Trophoblast cell (in vitro differentiated cells and primary cell): Measurements from ENCODE around the gene NR2F1. TPM values are rescaled to one million over a fixed set of nuclear protein-coding genes. Genes with fewer than 3 reads are reported as not detected.
"Not testable (repeated sequence)": the region's sequence is repeated elsewhere in the genome, so short reads cannot be mapped to it uniquely, and the experiment has no call there.

Source experiments
- DNase-seq, 2 donors: peaks; one replicate each; pipeline ENCODE4 v3.0.0-alpha.2; 2016
- H2AFZ ChIP-seq: 2 replicates; pipeline ENCODE4 v1.6.1; 2013; ENCODE audit warnings: low read length, moderate library complexity, mild to moderate bottlenecking; ENCODE audit not compliant: insufficient read depth, poor library complexity
- H2AK5ac ChIP-seq: 2 replicates; pipeline ENCODE4 v1.6.1; 2013; ENCODE audit warnings: mild to moderate bottlenecking, low read length
- H2BK120ac ChIP-seq: 2 replicates; pipeline ENCODE4 v1.6.1; 2013; ENCODE audit warnings: low read length, mild to moderate bottlenecking, moderate library complexity; ENCODE audit not compliant: insufficient read depth, poor library complexity
- H2BK12ac ChIP-seq: 2 replicates; pipeline ENCODE4 v1.6.1; 2013; ENCODE audit warnings: mild to moderate bottlenecking, low read length, moderate library complexity
- H2BK5ac ChIP-seq: 2 replicates; pipeline ENCODE4 v1.6.1; 2013; ENCODE audit warnings: low read length, low read depth, moderate library complexity, mild to moderate bottlenecking; ENCODE audit not compliant: poor library complexity
- H3K14ac ChIP-seq: 2 replicates; pipeline ENCODE4 v1.6.1; 2013; ENCODE audit warnings: mild to moderate bottlenecking, low read length
- H3K18ac ChIP-seq: 2 replicates; pipeline ENCODE4 v1.6.1; 2013; ENCODE audit warnings: mild to moderate bottlenecking, low read length
- H3K23ac ChIP-seq: 2 replicates; pipeline ENCODE4 v1.6.1; 2013; ENCODE audit warnings: low read length
- H3K27ac ChIP-seq: 2 replicates; pipeline ENCODE4 v1.5.1; 2013; ENCODE audit warnings: low read depth, mild to moderate bottlenecking, inconsistent platforms, low read length, moderate library complexity
- H3K27me3 ChIP-seq: 2 replicates; pipeline ENCODE4 v1.6.1; 2013; ENCODE audit warnings: inconsistent platforms, mild to moderate bottlenecking, low read length, moderate library complexity; ENCODE audit not compliant: insufficient read depth
- H3K36me3 ChIP-seq, 2 experiments: 1 replicate in 1 of 2; 2 replicates in 1 of 2; pipeline ENCODE4 v1.6.1; 2013; ENCODE audit warnings: low read length in 2 of 2, mild to moderate bottlenecking in 2 of 2, moderate library complexity in 1 of 2; ENCODE audit not compliant: insufficient read depth in 2 of 2, control insufficient read depth in 1 of 2
- H3K4ac ChIP-seq: 2 replicates; pipeline ENCODE4 v1.6.1; 2013; ENCODE audit warnings: low read depth, mild to moderate bottlenecking, low read length, moderate library complexity
- H3K4me1 ChIP-seq, 2 experiments: 1 replicate in 1 of 2; 2 replicates in 1 of 2; pipeline ENCODE4 v1.6.1; 2013; ENCODE audit warnings: low read length in 2 of 2, mild to moderate bottlenecking in 2 of 2, moderate library complexity in 1 of 2; ENCODE audit not compliant: insufficient read depth in 2 of 2, control insufficient read depth in 1 of 2
- H3K4me2 ChIP-seq: 2 replicates; pipeline ENCODE4 v1.6.1; 2013; ENCODE audit warnings: inconsistent platforms, mild to moderate bottlenecking, low read length, moderate library complexity
- H3K4me3 ChIP-seq: 2 replicates; pipeline ENCODE4 v1.5.1; 2013; ENCODE audit warnings: mild to moderate bottlenecking, low read depth, low read length, inconsistent platforms
- H3K79me1 ChIP-seq: one replicate; pipeline ENCODE4 v1.6.1; 2013; ENCODE audit warnings: low read length
- H3K79me2 ChIP-seq: 2 replicates; pipeline ENCODE4 v1.6.1; 2013; ENCODE audit warnings: low read length, mild to moderate bottlenecking; ENCODE audit not compliant: control insufficient read depth, insufficient read depth, poor library complexity
- H3K9ac ChIP-seq: 2 replicates; pipeline ENCODE4 v1.6.1; 2013; ENCODE audit warnings: mild to moderate bottlenecking, low read length
- H3K9me3 ChIP-seq: 2 replicates; pipeline ENCODE4 v1.6.1; 2013; ENCODE audit warnings: low read depth, mild to moderate bottlenecking, control low read depth, inconsistent platforms, low read length; ENCODE audit not compliant: insufficient read depth
- H4K12ac ChIP-seq: 2 replicates; pipeline ENCODE4 v1.6.1; 2013; ENCODE audit warnings: low read depth, mild to moderate bottlenecking, low read length, moderate library complexity
- H4K8ac ChIP-seq: 2 replicates; pipeline ENCODE4 v1.6.1; 2013; ENCODE audit warnings: low read depth, mild to moderate bottlenecking, low read length, moderate library complexity
- H4K91ac ChIP-seq: one replicate; pipeline ENCODE4 v1.6.1; 2013; ENCODE audit warnings: low read depth, mild to moderate bottlenecking, low read length, moderate library complexity
- WGBS: extraction: QIAGEN DNeasy Blood & Tissue Kit; methylation state at CpG from one replicate; pipeline ENCODE4 v1.1.7; 2013; ENCODE audit warnings: missing lambda C conversion rate; ENCODE audit not compliant: insufficient read length, insufficient coverage; ENCODE audit errors: extremely low coverage; 5-methylcytosine and 5-hydroxymethylcytosine counted together
- polyA plus RNA-seq: library from polyadenylated mRNA; stranded (reverse); fragments of 200-250 nt; gene quantifications from 2 replicates; pipeline ENCODE4 v1.2.3, GENCODE V29; 2013

The NR2F1 gene
- 0.04 and 0.14 TPM in 2 replicates for polyA plus RNA-seq

DNA sequence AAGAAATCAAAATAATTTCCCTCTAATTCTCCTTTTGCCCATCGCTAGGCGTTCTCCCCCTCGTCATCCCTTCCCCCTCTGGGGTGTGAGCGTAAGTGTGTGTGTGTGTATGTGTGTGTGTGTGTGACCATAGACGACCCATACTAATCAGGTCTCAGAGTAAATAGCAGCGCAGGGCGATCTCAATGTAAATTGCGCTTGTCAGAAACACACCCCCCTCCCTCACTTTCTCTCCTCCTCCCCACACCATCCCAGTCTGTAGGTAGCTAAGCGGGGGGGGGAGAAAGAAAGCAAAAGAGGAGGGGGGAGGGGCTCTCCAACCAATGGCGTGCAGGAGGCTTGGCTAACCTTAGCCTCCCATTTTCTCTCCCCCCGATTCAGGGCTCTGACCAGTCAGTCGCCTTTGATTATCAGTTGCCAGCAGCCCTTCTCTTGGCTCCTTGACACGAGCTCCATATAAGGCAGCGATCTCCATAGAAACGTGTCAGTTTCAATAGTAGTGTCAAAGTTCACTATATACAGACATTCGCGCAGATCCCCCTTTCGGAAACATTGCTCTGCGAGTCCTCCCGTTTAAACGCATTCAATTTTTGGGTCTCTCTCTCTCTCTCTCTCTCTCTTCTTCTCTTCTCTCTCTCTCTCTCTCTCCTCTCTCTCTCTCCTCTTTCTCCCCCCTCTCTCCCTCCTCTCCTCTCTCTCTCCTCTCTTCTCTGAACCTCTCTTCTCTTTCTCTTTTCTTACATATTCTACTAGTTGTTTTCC lies at the start of gene NR2F1:
NR2F1 (plus strand) TSS at position 546 of the 762 bp plus-strand sequence. CDS start 1,802 bp downstream, outside the sequence.
- H3K4me2 ChIP-seq, result peak within 1 kb of the TSS; percentile 97
- H3K79me2 ChIP-seq, result no peaks in the 10 kb centered on the region
- no peak within 1 kb of the TSS for H4K91ac ChIP-seq
- no peak within 1 kb of the TSS for H2BK12ac ChIP-seq
- no peak within 1 kb of the TSS for H4K8ac ChIP-seq
- DNase-seq, result peak in 1 of 2 donors; percentile 42
- no peak within 1 kb of the TSS for H3K4ac ChIP-seq
- H2BK120ac ChIP-seq, result no peak within 1 kb of the TSS
- H3K23ac ChIP-seq, result no peak within 1 kb of the TSS
- H2AK5ac ChIP-seq, result no peak within 1 kb of the TSS
- no peak within 1 kb of the TSS for H2BK5ac ChIP-seq
- no peaks in the 10 kb centered on the region for H3K36me3 ChIP-seq
- no peak within 1 kb of the TSS for H2AFZ ChIP-seq
- H3K27me3 ChIP-seq, result peaks cover 74% of the 10 kb centered on the region
- peaks cover 4% of the 10 kb centered on the region for H3K9me3 ChIP-seq
- H3K4me3 ChIP-seq, result peak within 1 kb of the TSS; percentile 54
- H4K12ac ChIP-seq, result no peak within 1 kb of the TSS
- H3K27ac ChIP-seq, result no peak within 1 kb of the TSS
- no peak within 1 kb of the TSS for H3K14ac ChIP-seq
- no peak within 1 kb of the TSS for H3K9ac ChIP-seq
- no CpG with 5 or more reads among the region's 21 CpGs for WGBS
- H3K4me1 ChIP-seq, result peaks cover 12 to 16% of the 10 kb centered on the region in 2 experiments
- no peaks in the 10 kb centered on the region for H3K79me1 ChIP-seq
- no peak within 1 kb of the TSS for H3K18ac ChIP-seq

DNA sequence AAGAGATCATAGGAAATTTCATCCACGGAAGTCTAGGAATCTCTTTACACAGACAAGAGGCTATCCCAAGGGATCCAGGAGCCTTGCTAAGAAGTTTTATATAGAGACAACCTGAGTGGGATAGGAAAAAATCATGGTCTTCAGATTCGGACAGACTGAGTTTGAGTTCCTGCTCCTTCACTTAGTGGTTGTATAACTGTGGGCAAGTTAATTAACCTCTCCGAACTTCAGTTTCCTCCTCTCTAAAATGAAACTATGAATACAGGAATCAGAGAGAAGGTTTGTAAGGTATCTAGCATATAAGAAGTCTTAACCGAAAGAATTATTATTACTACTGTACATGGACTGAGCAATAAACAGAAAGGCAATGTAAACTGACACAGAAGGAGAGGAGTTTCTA lies 37.1 kb upstream of the NR2F1 start:
- no peaks in the 10 kb centered on the region for H3K4me1 ChIP-seq
- H3K14ac ChIP-seq, result no peak overlapping the region
- H2BK5ac ChIP-seq, result no peak overlapping the region
- no peak overlapping the region for H4K91ac ChIP-seq
- no peak overlapping the region for H4K12ac ChIP-seq
- H3K9ac ChIP-seq, result no peak overlapping the region
- H4K8ac ChIP-seq, result no peak overlapping the region
- no peak overlapping the region for H3K27ac ChIP-seq
- H3K79me1 ChIP-seq, result no peaks in the 10 kb centered on the region
- H3K27me3 ChIP-seq, result no peaks in the 10 kb centered on the region
- DNase-seq, result no peak
- H2AK5ac ChIP-seq, result no peak overlapping the region
- H3K9me3 ChIP-seq, result no peaks in the 10 kb centered on the region
- no peak overlapping the region for H2BK120ac ChIP-seq
- H3K4me2 ChIP-seq, result no peak overlapping the region
- H2BK12ac ChIP-seq, result no peak overlapping the region
- H3K4me3 ChIP-seq, result no peak overlapping the region
- H2AFZ ChIP-seq, result no peak overlapping the region
- no peak overlapping the region for H3K18ac ChIP-seq
- H3K79me2 ChIP-seq, result no peaks in the 10 kb centered on the region
- no CpG with 5 or more reads among the region's 4 CpGs for WGBS
- H3K36me3 ChIP-seq, result no peaks in the 10 kb centered on the region
- H3K4ac ChIP-seq, result no peak overlapping the region
- H3K23ac ChIP-seq, result no peak overlapping the region

DNA sequence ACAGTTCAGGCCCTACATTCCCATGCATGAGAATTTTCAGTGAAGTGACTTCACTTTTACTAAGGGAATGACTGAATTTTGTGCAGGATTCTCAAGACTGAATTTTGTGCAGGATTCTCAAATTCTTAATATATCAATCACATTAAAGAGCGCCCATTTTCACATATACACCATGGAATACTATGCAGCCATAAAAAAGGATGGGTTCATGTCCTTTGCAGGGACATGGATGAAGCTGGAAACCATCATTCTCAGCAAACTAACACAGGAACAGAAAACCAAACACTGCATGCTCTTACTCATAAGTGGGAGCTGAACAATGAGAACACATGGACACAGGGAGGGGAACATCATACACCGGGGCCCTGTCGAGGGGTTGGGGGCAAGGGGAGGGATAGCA lies 33.4 kb upstream of the NR2F1 start:
- not testable (repeated sequence) for H2BK120ac ChIP-seq, H3K79me1 ChIP-seq, H3K4me1 ChIP-seq, H3K27me3 ChIP-seq, H2AK5ac ChIP-seq, H4K91ac ChIP-seq, H3K27ac ChIP-seq, H2AFZ ChIP-seq, H2BK5ac ChIP-seq, H3K9me3 ChIP-seq, H3K36me3 ChIP-seq, H3K4me3 ChIP-seq, H2BK12ac ChIP-seq, H3K14ac ChIP-seq, H3K79me2 ChIP-seq, H4K8ac ChIP-seq, H4K12ac ChIP-seq, H3K23ac ChIP-seq, DNase-seq, H3K4ac ChIP-seq, H3K18ac ChIP-seq, H3K4me2 ChIP-seq, H3K9ac ChIP-seq
- no CpG with 5 or more reads among the region's 3 CpGs for WGBS

DNA sequence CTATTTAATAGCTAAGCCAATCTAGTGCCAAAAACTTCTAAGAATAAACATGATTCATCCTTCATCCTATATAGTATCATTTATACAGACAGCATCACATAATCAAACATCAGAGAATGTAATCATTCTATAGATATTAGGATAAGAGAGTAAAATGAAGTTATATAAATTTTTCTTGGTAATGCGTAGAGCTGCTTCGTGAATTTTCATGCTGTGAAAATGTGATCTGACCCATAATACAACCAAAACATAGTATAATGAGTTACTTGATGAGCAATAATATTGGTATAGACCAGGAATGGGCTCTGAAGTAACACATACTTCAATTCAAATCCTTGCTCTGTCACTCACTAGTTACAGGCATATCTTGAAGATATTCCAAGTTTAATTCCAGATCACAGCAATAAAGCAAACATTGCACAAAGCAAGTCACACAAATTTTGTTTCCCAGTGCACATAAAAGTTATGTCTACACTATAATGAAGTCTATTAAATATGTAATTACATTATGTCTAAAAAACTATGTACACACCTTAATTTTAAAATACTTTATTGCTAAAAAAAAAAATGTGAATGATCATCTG lies 25.9 kb upstream of the NR2F1 start:
- H2AFZ ChIP-seq, result no peak overlapping the region
- H3K18ac ChIP-seq, result no peak overlapping the region
- H4K8ac ChIP-seq, result no peak overlapping the region
- H2AK5ac ChIP-seq, result no peak overlapping the region
- H3K27ac ChIP-seq, result no peak overlapping the region
- no peaks in the 10 kb centered on the region for H3K36me3 ChIP-seq
- no peak overlapping the region for H4K91ac ChIP-seq
- H2BK120ac ChIP-seq, result no peak overlapping the region
- H3K79me2 ChIP-seq, result no peaks in the 10 kb centered on the region
- no peak for DNase-seq
- no peak overlapping the region for H3K4ac ChIP-seq
- no peak overlapping the region for H2BK5ac ChIP-seq
- no peak overlapping the region for H3K4me3 ChIP-seq
- no peaks in the 10 kb centered on the region for H3K79me1 ChIP-seq
- H3K23ac ChIP-seq, result no peak overlapping the region
- no peak overlapping the region for H3K14ac ChIP-seq
- no peak overlapping the region for H4K12ac ChIP-seq
- WGBS, result 100% methylated on average over 1 of the region's 2 CpGs
- no peak overlapping the region for H2BK12ac ChIP-seq
- no peaks in the 10 kb centered on the region for H3K9me3 ChIP-seq
- no peak overlapping the region for H3K4me2 ChIP-seq
- H3K9ac ChIP-seq, result no peak overlapping the region
- no peaks in the 10 kb centered on the region for H3K4me1 ChIP-seq
- H3K27me3 ChIP-seq, result no peaks in the 10 kb centered on the region
